HL-60 (cell line): Measurements from ENCODE around the gene PDCD2L.
A peak's percentile ranks its signal among the peaks of the same experiment; 100 is the strongest.

Experiments
- DNase-seq, 2 experiments: peaks; one replicate each; pipeline ENCODE4 v3.0.0-alpha.2; 2010 to 2020; ENCODE audit warnings: low read depth in 1 of 2, low spot score in 1 of 2
- H3K27ac ChIP-seq: fragments of 250-450 bp; sonication (Bioruptor Pico); replicated peaks from 2 replicates; pipeline ENCODE4 v1.5.1; 2020; ENCODE audit warnings: mild to moderate bottlenecking, moderate library complexity
- H3K27me3 ChIP-seq: fragments of 250-450 bp; sonication (Bioruptor Pico); 2 replicates; pipeline ENCODE4 v1.5.1; 2021; ENCODE audit warnings: mild to moderate bottlenecking, moderate library complexity; ENCODE audit not compliant: insufficient read depth, poor library complexity, severe bottlenecking
- H3K4me3 ChIP-seq: replicated peaks from 2 replicates; pipeline ENCODE4 v1.5.1; 2011; ENCODE audit warnings: mild to moderate bottlenecking, control low read depth, low read length; ENCODE audit not compliant: insufficient read depth
- CTCF ChIP-seq: IDR thresholded peaks from one replicate; pipeline ENCODE4 v1.5.1; 2011; ENCODE audit warnings: low read length, control low read depth, inconsistent platforms; ENCODE audit not compliant: insufficient read depth
- GABPA ChIP-seq: IDR thresholded peaks from 2 replicates; pipeline ENCODE4 v1.6.1; 2012; ENCODE audit warnings: low read depth
- POLR2AphosphoS5 ChIP-seq: IDR thresholded peaks from 2 replicates; pipeline ENCODE4 v1.6.1; 2012; ENCODE audit warnings: low read depth
- REST ChIP-seq: IDR thresholded peaks from 2 replicates; pipeline ENCODE4 v1.6.1; 2012; ENCODE audit warnings: low read depth; ENCODE audit not compliant: insufficient replicate concordance
- SPI1 ChIP-seq: IDR thresholded peaks from 2 replicates; pipeline ENCODE4 v1.6.1; 2012; ENCODE audit warnings: low read depth, mild to moderate bottlenecking, borderline replicate concordance

PDCD2L gene

GRCh38 chr19:34363930-34364329, 40.3 kb upstream of the PDCD2L start:
- Histone ChIP-seq H3K4me3 (no peak overlapping the region), H3K27ac (no peak overlapping the region), H3K27me3 (no peaks in the 10 kb centered on the region)
- no peak for TF ChIP-seq REST
- TF ChIP-seq GABPA: no peak
- no peak for TF ChIP-seq POLR2AphosphoS5
- no peak for TF ChIP-seq SPI1
- no peak for TF ChIP-seq CTCF
- no peak for DNase-seq

GRCh38 chr19:34364462-34364829, 39.8 kb upstream of the PDCD2L start:
- no peak for TF ChIP-seq SPI1
- no peak for TF ChIP-seq POLR2AphosphoS5
- no peak for TF ChIP-seq CTCF
- no peak for TF ChIP-seq GABPA
- TF ChIP-seq REST: no peak
- peak overlapping the region; percentile 94 for H3K27ac ChIP-seq
- H3K4me3 ChIP-seq: peak overlapping the region; percentile 66
- no peak for DNase-seq
- H3K27me3 ChIP-seq: no peaks in the 10 kb centered on the region

GRCh38 chr19:34364830-34365462, 39.3 kb upstream of the PDCD2L start, which contains the start of gene GPI:
Gene GPI, plus strand, starts transcription at chr19:34365196. Its CDS starts 71 bp downstream, at chr19:34365267.
- TF ChIP-seq SPI1 (no peak), GABPA (no peak), POLR2AphosphoS5 (peak; percentile 85)
- Histone ChIP-seq H3K4me3 (peak within 1 kb of the TSS; percentile 66), H3K27ac (peak within 1 kb of the TSS; percentile 94), H3K27me3 (no peaks in the 10 kb centered on the region)
- DNase-seq: peak; percentile 68 to 75

GRCh38 chr19:34365463-34366401, 38.5 kb upstream of the PDCD2L start:
- TF ChIP-seq CTCF (no peak), REST (no peak), POLR2AphosphoS5 (no peak), GABPA (no peak), SPI1 (no peak)
- Histone ChIP-seq H3K27me3 (no peaks in the 10 kb centered on the region), H3K4me3 (peak overlapping the region; percentile 66), H3K27ac (peak overlapping the region; percentile 94)
- peak; percentile 35 to 57 for DNase-seq
